ENCODE measurements around the gene MTF2.

GRCh38 chr1:93150729-93151128, 71.6 kb downstream of the MTF2 start:
- TF ChIP-seq NFRKB (IDR thresholded peaks at IDR 0.05; ENCODE audit: low read depth) (no peak), ZBTB49 (CRISPR knock-in tag; IDR thresholded peaks at IDR 0.05; ENCODE audit: borderline replicate concordance) (no peak), TAF1 (IDR thresholded peaks at IDR 0.05; ENCODE audit: control insufficient read depth, extremely low read depth, insufficient read depth, low read length, severe bottlenecking) (no peak), CEBPB (tag; IDR thresholded peaks at IDR 0.05) (no peak), MNT (conservative IDR thresholded peaks at IDR 0.05) (no peak), RBM22 (IDR thresholded peaks at IDR 0.05; ENCODE audit: low read depth, low read length, poor library complexity, severe bottlenecking) (no peak), HDAC1 (IDR thresholded peaks at IDR 0.05) (no peak), CTCF (IDR thresholded peaks at IDR 0.05 in 2 of 3, conservative IDR thresholded peaks at IDR 0.05 in 1 of 3; ENCODE audit: insufficient read depth in 2 of 3, low read depth in 1 of 3, low read length in 3 of 3) (no peak), NCOA1 (IDR thresholded peaks at IDR 0.05; ENCODE audit: low read depth) (no peak), HDAC2 (IDR thresholded peaks at IDR 0.05) (no peak), CHAMP1 (IDR thresholded peaks at IDR 0.05) (no peak)

All from K562 (cell line).